BLaER1 treated with 17β-estradiol and CSF1 and Interleukin-3, amounts not matched to agents 10 nM and 100 nM (cell line): ENCODE results near the gene RMDN3.

Source experiments
- H3K27ac ChIP-seq, 11 experiments: shearing (Covaris generic); formaldehyde crosslinking; 2 replicates each; pipeline ENCODE4 v1.8.1; 2022
- H3K27me3 ChIP-seq, 11 experiments: shearing (Covaris generic); formaldehyde crosslinking; 2 replicates each; pipeline ENCODE4 v1.8.1; 2022
- H3K36me3 ChIP-seq, 11 experiments: shearing (Covaris generic); formaldehyde crosslinking; 2 replicates each; pipeline ENCODE4 v1.8.1; 2022
- H3K4me1 ChIP-seq, 10 experiments: shearing (Covaris generic); formaldehyde crosslinking; 2 replicates each; pipeline ENCODE4 v1.8.1; 2022
- H3K4me2 ChIP-seq, 11 experiments: shearing (Covaris generic); formaldehyde crosslinking; 2 replicates each; pipeline ENCODE4 v1.8.1; 2022
- H3K4me3 ChIP-seq, 10 experiments: shearing (Covaris generic); formaldehyde crosslinking; 2 replicates each; pipeline ENCODE4 v1.8.1; 2022
- H3K9ac ChIP-seq, 11 experiments: shearing (Covaris generic); formaldehyde crosslinking; 2 replicates each; pipeline ENCODE4 v1.8.1; 2022
- H3K9me3 ChIP-seq, 11 experiments: shearing (Covaris generic); formaldehyde crosslinking; replicated peaks in 1 of 11; 2 replicates each; pipeline ENCODE4 v1.8.1; 2022
- H4K20me1 ChIP-seq, 11 experiments: shearing (Covaris generic); formaldehyde crosslinking; 2 replicates each; pipeline ENCODE4 v1.8.1; 2022
- Cebpa-rat ChIP-seq, 11 experiments: shearing (Covaris generic); IDR thresholded peaks; 2 replicates each; pipeline ENCODE4 v1.8.1; 2022

Gene RMDN3

GRCh38 chr15:40739854-40740253 is 15.2 kb downstream of the RMDN3 start:
- no peak for TF ChIP-seq Cebpa-rat (IDR thresholded peaks at IDR 0.05)
- Histone ChIP-seq H3K4me2 (no peak overlapping the region), H4K20me1 (peaks cover 0 to 49% (median 17%) of the 10 kb centered on the region in 11 experiments; a peak in 14 of 22 replicates), H3K4me3 (no peak overlapping the region), H3K36me3 (peaks cover 78 to 100% (median 98%) of the 10 kb centered on the region in 11 experiments), H3K4me1 (peaks cover 17 to 31% (median 28%) of the 10 kb centered on the region in 10 experiments), H3K9ac (peak overlapping the region in 1 of 11 experiments; percentile 35; a peak in 1 of 22 replicates), H3K9me3 (no peaks in the 10 kb centered on the region), H3K27ac (no peak overlapping the region), H3K27me3 (no peaks in the 10 kb centered on the region)

GRCh38 chr15:40739047-40739446 is 16.0 kb downstream of the RMDN3 start:
- Histone ChIP-seq H3K36me3 (peaks cover 86 to 100% (median 100%) of the 10 kb centered on the region in 11 experiments), H3K27ac (no peak overlapping the region), H3K4me1 (peaks cover 10 to 23% (median 20%) of the 10 kb centered on the region in 10 experiments), H3K9ac (no peak overlapping the region), H3K27me3 (no peaks in the 10 kb centered on the region), H3K4me2 (no peak overlapping the region), H3K9me3 (no peaks in the 10 kb centered on the region), H3K4me3 (no peak overlapping the region), H4K20me1 (peaks cover 0 to 41% (median 9%) of the 10 kb centered on the region in 11 experiments; a peak in 9 of 22 replicates)
- no peak for TF ChIP-seq Cebpa-rat (IDR thresholded peaks at IDR 0.05)

- no peak overlapping the region for H3K4me2 ChIP-seq
- H3K27ac ChIP-seq, result no peak overlapping the region
- peaks cover 0 to 30% (median 0%) of the 10 kb centered on the region in 11 experiments; a peak in 4 of 22 replicates for H4K20me1 ChIP-seq
- peaks cover 88 to 100% (median 100%) of the 10 kb centered on the region in 11 experiments for H3K36me3 ChIP-seq
- H3K4me3 ChIP-seq, result no peak overlapping the region
- peaks cover 0 to 12% (median 8%) of the 10 kb centered on the region in 10 experiments; a peak in 10 of 20 replicates for H3K4me1 ChIP-seq
- H3K9me3 ChIP-seq, result no peaks in the 10 kb centered on the region
- no peaks in the 10 kb centered on the region for H3K27me3 ChIP-seq
- peak overlapping the region in 1 of 11 experiments; percentile 9; a peak in 1 of 22 replicates for H3K9ac ChIP-seq
- no peak for TF ChIP-seq Cebpa-rat (IDR thresholded peaks at IDR 0.05)
These were observed 18.0 kb downstream of the RMDN3 start for GRCh38 chr15:40737048-40737447.

GRCh38 chr15:40736575-40736974 is 18.5 kb downstream of the RMDN3 start:
- H3K4me3 ChIP-seq, result no peak overlapping the region
- H3K36me3 ChIP-seq, result peaks cover 88 to 100% (median 100%) of the 10 kb centered on the region in 11 experiments
- no peak overlapping the region for H3K27ac ChIP-seq
- H4K20me1 ChIP-seq, result peaks cover 0 to 30% (median 0%) of the 10 kb centered on the region in 11 experiments; a peak in 4 of 22 replicates
- peaks cover 0 to 12% (median 8%) of the 10 kb centered on the region in 10 experiments; a peak in 10 of 20 replicates for H3K4me1 ChIP-seq
- H3K4me2 ChIP-seq, result peak overlapping the region in 2 of 11 experiments; percentile 28 to 36; a peak in 2 of 22 replicates
- no peaks in the 10 kb centered on the region for H3K9me3 ChIP-seq
- no peaks in the 10 kb centered on the region for H3K27me3 ChIP-seq
- TF ChIP-seq Cebpa-rat (IDR thresholded peaks at IDR 0.05), result no peak
- H3K9ac ChIP-seq, result peak overlapping the region in 4 of 11 experiments; percentile 3 to 35 (median 20); a peak in 2 of 22 replicates

- Histone ChIP-seq H3K36me3 (peaks cover 54 to 100% (median 93%) of the 10 kb centered on the region in 11 experiments), H3K4me3 (no peak overlapping the region), H3K27ac (no peak overlapping the region)
These were observed 24.0 kb downstream of the RMDN3 start for GRCh38 chr15:40731034-40731433.

GRCh38 chr15:40723919-40724318 is 31.1 kb downstream of the RMDN3 start:
- TF ChIP-seq Cebpa-rat (IDR thresholded peaks at IDR 0.05), result no peak
- Histone ChIP-seq H3K27ac (no peak overlapping the region), H3K36me3 (peaks cover 0 to 100% (median 74%) of the 10 kb centered on the region in 11 experiments; a peak in 20 of 22 replicates), H4K20me1 (peaks cover 0 to 4% (median 0%) of the 10 kb centered on the region in 11 experiments; a peak in 2 of 22 replicates), H3K4me3 (no peak overlapping the region), H3K4me2 (no peak overlapping the region), H3K9me3 (no peaks in the 10 kb centered on the region), H3K9ac (no peak overlapping the region), H3K4me1 (peaks cover 0 to 6% (median 0%) of the 10 kb centered on the region in 10 experiments; a peak in 1 of 20 replicates), H3K27me3 (no peaks in the 10 kb centered on the region)

More at GRCh38 chr15:40731034-40731433, 24.0 kb downstream of the RMDN3 start:
- H3K9me3 ChIP-seq, result no peaks in the 10 kb centered on the region
- H4K20me1 ChIP-seq, result peaks cover 0 to 1% (median 0%) of the 10 kb centered on the region in 11 experiments; a peak in 1 of 22 replicates
- peaks cover 0 to 6% (median 2%) of the 10 kb centered on the region in 10 experiments; a peak in 10 of 20 replicates for H3K4me1 ChIP-seq
- no peak overlapping the region for H3K9ac ChIP-seq
- TF ChIP-seq Cebpa-rat (IDR thresholded peaks at IDR 0.05), result no peak
- no peak overlapping the region for H3K4me2 ChIP-seq
- H3K27me3 ChIP-seq, result no peaks in the 10 kb centered on the region

GRCh38 chr15:40722934-40723333 is 32.1 kb downstream of the RMDN3 start:
- Histone ChIP-seq H3K36me3 (peaks cover 0 to 100% (median 74%) of the 10 kb centered on the region in 11 experiments; a peak in 20 of 22 replicates), H3K27ac (no peak overlapping the region), H3K4me2 (no peak overlapping the region), H3K27me3 (no peaks in the 10 kb centered on the region), H3K4me3 (no peak overlapping the region), H3K4me1 (peaks cover 0 to 6% (median 0%) of the 10 kb centered on the region in 10 experiments; a peak in 1 of 20 replicates), H4K20me1 (peaks cover 0 to 4% (median 0%) of the 10 kb centered on the region in 11 experiments; a peak in 2 of 22 replicates), H3K9me3 (no peaks in the 10 kb centered on the region), H3K9ac (no peak overlapping the region)
- TF ChIP-seq Cebpa-rat (IDR thresholded peaks at IDR 0.05), result no peak

- Histone ChIP-seq H3K4me2 (no peak overlapping the region), H3K9me3 (no peaks in the 10 kb centered on the region), H3K4me3 (no peak overlapping the region), H3K27me3 (no peaks in the 10 kb centered on the region), H3K36me3 (peaks cover 0 to 100% (median 74%) of the 10 kb centered on the region in 11 experiments; a peak in 20 of 22 replicates), H3K9ac (no peak overlapping the region), H3K4me1 (peaks cover 0 to 6% (median 0%) of the 10 kb centered on the region in 10 experiments; a peak in 1 of 20 replicates), H4K20me1 (peaks cover 0 to 4% (median 0%) of the 10 kb centered on the region in 11 experiments; a peak in 2 of 22 replicates), H3K27ac (no peak overlapping the region)
- TF ChIP-seq Cebpa-rat (IDR thresholded peaks at IDR 0.05), result no peak
These were observed 32.7 kb downstream of the RMDN3 start for GRCh38 chr15:40722354-40722753.

- peaks cover 0 to 4% (median 0%) of the 10 kb centered on the region in 11 experiments; a peak in 2 of 22 replicates for H4K20me1 ChIP-seq
- H3K36me3 ChIP-seq, result peaks cover 0 to 100% (median 77%) of the 10 kb centered on the region in 11 experiments; a peak in 20 of 22 replicates
- no peak for TF ChIP-seq Cebpa-rat (IDR thresholded peaks at IDR 0.05)
- no peak overlapping the region for H3K9ac ChIP-seq
- H3K27ac ChIP-seq, result no peak overlapping the region
- no peak overlapping the region for H3K4me3 ChIP-seq
- H3K9me3 ChIP-seq, result no peaks in the 10 kb centered on the region
- no peak overlapping the region for H3K4me2 ChIP-seq
- H3K27me3 ChIP-seq, result no peaks in the 10 kb centered on the region
- H3K4me1 ChIP-seq, result peaks cover 0 to 6% (median 0%) of the 10 kb centered on the region in 10 experiments; a peak in 1 of 20 replicates
These were observed 33.4 kb downstream of the RMDN3 start for GRCh38 chr15:40721701-40722100.
